Sigmoid colon (tissue), 7 donors: Measurements from ENCODE around the gene KIF26B. TPM values are rescaled to one million over a fixed set of nuclear protein-coding genes. Genes with fewer than 3 reads are reported as not detected.

ENCODE experiments used
- DNase-seq: peaks from one replicate; pipeline ENCODE4 v3.0.0-alpha.2; 2019
- H3K27ac ChIP-seq, 4 donors: fragments of 200-600 bp; sonication (generic); one replicate each; pipeline ENCODE4 v1.5.1; 2016 to 2019; ENCODE audit warnings: mild to moderate bottlenecking in 1 of 4
- H3K27me3 ChIP-seq, 3 donors: fragments of 200-600 bp; sonication (generic); one replicate each; pipeline ENCODE4 v1.5.1; 2019; ENCODE audit warnings: mild to moderate bottlenecking in 1 of 3
- H3K36me3 ChIP-seq, 4 donors: fragments of 200-600 bp; sonication (generic); one replicate each; pipeline ENCODE4 v1.5.1; 2016 to 2019
- H3K4me1 ChIP-seq, 4 donors: fragments of 200-600 bp; sonication (generic); one replicate each; pipeline ENCODE4 v1.5.1; 2017 to 2019
- H3K4me3 ChIP-seq, 4 donors: fragments of 200-600 bp; sonication (generic); one replicate each; pipeline ENCODE4 v1.5.1; 2017 to 2019; ENCODE audit warnings: mild to moderate bottlenecking in 2 of 4, moderate library complexity in 1 of 4
- H3K9me3 ChIP-seq, 4 donors: fragments of 200-600 bp in 3 of 4; sonication (generic) in 3 of 4; one replicate each; pipeline versions ENCODE4 v1.5.1 to v1.6.1; 2013 to 2019
- CTCF ChIP-seq, 4 experiments: fragments of 450-650 bp in 3 of 4; fragments of 200-600 bp in 1 of 4; IDR thresholded peaks; one replicate each; pipeline ENCODE4 v1.5.1; 2016 to 2019; ENCODE audit warnings: antibody characterized with exemption in 4 of 4, mild to moderate bottlenecking in 3 of 4, moderate library complexity in 2 of 4
- EP300 ChIP-seq, 4 donors: sonication (generic); formaldehyde crosslinking; IDR thresholded peaks; one replicate each; pipeline ENCODE4 v1.6.1; 2017; ENCODE audit warnings: antibody characterized with exemption in 4 of 4
- POLR2A ChIP-seq, 2 donors: fragments of 450-650 bp; IDR thresholded peaks; one replicate each; pipeline ENCODE4 v1.6.1; 2016; ENCODE audit warnings: antibody characterized with exemption in 2 of 2, mild to moderate bottlenecking in 2 of 2, moderate library complexity in 2 of 2
- POLR2AphosphoS5 ChIP-seq, 4 donors: sonication (generic); formaldehyde crosslinking; IDR thresholded peaks; one replicate each; pipeline ENCODE4 v1.6.1; 2017; ENCODE audit warnings: antibody characterized with exemption in 4 of 4
- WGBS, 2 donors: extraction: QIAGEN DNeasy Blood & Tissue Kit; methylation state at CpG; one replicate each; pipeline ENCODE4 v1.1.7; 2013; 5-methylcytosine and 5-hydroxymethylcytosine counted together
- intact Hi-C: fragments of 100-400 bp; cut with DNase I; formaldehyde crosslinking; loops from one replicate; pipeline ENCODE4 v1.15.1; 2023
- polyA plus RNA-seq, 3 donors: library from polyadenylated mRNA; stranded (reverse); fragments of 200-250 nt; gene quantifications; one replicate each; pipeline ENCODE4 v1.2.3, GENCODE V29; 2013
- total RNA-seq, 4 donors: library from RNA; depleted of rRNA; stranded (reverse); fragments of >200 nt; gene quantifications; one replicate each; pipeline ENCODE4 v1.1.0, GENCODE V29; 2016
- donor health status: healthy with polysubstance abuse.
- donor health status: Bipolar disorder and iron deficiency.
- donor health status: healthy.

KIF26B gene
- total and polyA plus RNA-seq, 7 donors, result under 0.01 to 5.5 (median 1.4) TPM; not detected in 1

DNA sequence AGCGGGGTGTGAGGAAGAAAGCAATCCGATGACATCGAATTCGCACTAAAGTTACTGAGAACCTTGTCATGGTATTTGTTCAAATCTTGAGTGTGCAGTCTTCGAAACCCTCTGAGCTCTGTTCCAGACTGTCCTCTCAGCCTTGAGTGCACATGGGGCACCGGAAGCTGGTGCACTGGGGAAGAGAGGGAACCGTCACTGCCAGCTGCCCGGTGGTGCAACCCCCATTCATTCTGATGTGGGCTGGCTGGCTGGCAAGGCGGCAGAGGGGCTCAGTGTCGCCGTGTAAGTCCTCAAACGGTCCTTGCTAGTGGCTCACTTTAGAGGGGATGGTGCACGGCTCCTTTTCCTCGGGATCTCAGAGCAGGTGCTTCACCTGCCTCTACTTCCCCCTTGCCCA is 137.4 kb downstream of the KIF26B start:
- no peak for TF ChIP-seq POLR2A (IDR thresholded peaks at IDR 0.05)
- no peak for TF ChIP-seq POLR2AphosphoS5 (IDR thresholded peaks at IDR 0.05)
- no peak for TF ChIP-seq EP300 (IDR thresholded peaks at IDR 0.05)
- TF ChIP-seq CTCF (IDR thresholded peaks at IDR 0.05), result no peak

GRCh38 chr1:245292553-245292952 is 137.8 kb downstream of the KIF26B start:
- no peaks in the 10 kb centered on the region for H3K27me3 ChIP-seq
- intact Hi-C loops, result no loop called here
- no peaks in the 10 kb centered on the region for H3K9me3 ChIP-seq
- H3K4me1 ChIP-seq, result peaks cover 0 to 10% (median 7%) of the 10 kb centered on the region in 4 donors
- no peak for TF ChIP-seq CTCF (IDR thresholded peaks at IDR 0.05)
- no peak for TF ChIP-seq POLR2AphosphoS5 (IDR thresholded peaks at IDR 0.05)
- no peak for TF ChIP-seq EP300 (IDR thresholded peaks at IDR 0.05)
- H3K36me3 ChIP-seq, result no peaks in the 10 kb centered on the region
- WGBS, 2 donors, result 58 to 85% methylated on average over 6 of the region's 6 CpGs
- no peak overlapping the region for H3K27ac ChIP-seq
- no peak overlapping the region for H3K4me3 ChIP-seq
- no peak for DNase-seq

More for the DNA sequence above, 137.4 kb downstream of the KIF26B start:
- Histone ChIP-seq H3K27me3 (no peaks in the 10 kb centered on the region), H3K9me3 (no peaks in the 10 kb centered on the region), H3K27ac (no peak overlapping the region), H3K4me3 (no peak overlapping the region), H3K4me1 (peaks cover 0 to 10% (median 7%) of the 10 kb centered on the region in 4 donors), H3K36me3 (no peaks in the 10 kb centered on the region)
- intact Hi-C loops, result no loop called here
- WGBS, 2 donors, result 88 to 91% methylated on average over 14 of the region's 14 CpGs
- DNase-seq, result no peak

DNA sequence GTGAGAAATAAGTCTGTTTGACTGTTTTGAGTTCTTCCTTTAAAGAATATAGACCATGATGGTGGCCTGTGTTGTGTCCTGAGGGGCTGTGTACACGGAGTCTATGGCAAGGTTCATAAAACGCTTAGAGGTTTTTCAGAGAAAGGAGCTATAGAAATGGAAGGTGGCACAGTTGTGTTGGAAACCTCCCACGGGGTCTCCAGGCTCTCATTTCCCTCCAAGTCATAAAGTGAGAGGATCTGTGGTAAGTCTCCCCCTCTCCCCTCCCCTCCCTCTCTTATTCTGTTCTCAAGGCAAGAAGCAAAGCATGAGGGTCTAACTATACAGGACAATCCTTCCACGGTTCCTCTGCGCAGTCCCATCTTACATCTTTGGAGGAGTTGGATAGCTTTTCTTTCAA is 139.2 kb downstream of the KIF26B start:
- intact Hi-C loops, result no loop called here
- Histone ChIP-seq H3K27me3 (no peaks in the 10 kb centered on the region), H3K4me1 (peaks cover 0 to 10% (median 7%) of the 10 kb centered on the region in 4 donors), H3K27ac (no peak overlapping the region), H3K36me3 (no peaks in the 10 kb centered on the region), H3K4me3 (no peak overlapping the region), H3K9me3 (no peaks in the 10 kb centered on the region)
- 75 to 79% methylated on average over 5 of the region's 5 CpGs for WGBS, 2 donors
- no peak for TF ChIP-seq EP300 (IDR thresholded peaks at IDR 0.05)
- TF ChIP-seq POLR2A (IDR thresholded peaks at IDR 0.05), result no peak
- TF ChIP-seq CTCF (IDR thresholded peaks at IDR 0.05), result no peak
- no peak for TF ChIP-seq POLR2AphosphoS5 (IDR thresholded peaks at IDR 0.05)
- DNase-seq, result no peak

DNA sequence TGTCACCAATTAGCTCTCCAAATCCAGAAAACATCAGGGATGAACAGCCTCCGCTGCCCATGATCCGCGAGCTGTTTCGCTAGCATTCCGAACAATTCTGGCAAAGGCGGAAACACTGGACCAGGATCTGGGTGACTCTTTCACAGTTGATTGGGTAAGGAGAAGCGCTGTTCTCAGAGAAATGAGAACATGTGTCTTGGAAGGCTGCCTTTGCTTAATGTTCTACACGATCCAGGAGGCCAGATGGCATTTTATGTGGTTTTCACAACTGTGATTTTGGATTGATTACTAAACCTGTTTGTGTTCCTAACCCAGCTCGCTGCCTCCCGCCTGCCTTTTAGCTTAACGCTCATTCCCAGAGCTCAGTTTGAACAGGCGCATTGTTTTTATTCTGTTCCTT is 144.0 kb downstream of the KIF26B start:
- Histone ChIP-seq H3K9me3 (no peaks in the 10 kb centered on the region), H3K36me3 (no peaks in the 10 kb centered on the region), H3K27me3 (no peaks in the 10 kb centered on the region), H3K4me3 (no peak overlapping the region), H3K4me1 (peaks cover 0 to 15% (median 8%) of the 10 kb centered on the region in 4 donors), H3K27ac (no peak overlapping the region)
- WGBS, 2 donors, result 54 to 79% methylated on average over 12 of the region's 12 CpGs
- TF ChIP-seq CTCF (IDR thresholded peaks at IDR 0.05) (no peak), POLR2A (IDR thresholded peaks at IDR 0.05) (no peak), POLR2AphosphoS5 (IDR thresholded peaks at IDR 0.05) (no peak), EP300 (IDR thresholded peaks at IDR 0.05) (no peak)
- no peak for DNase-seq
- intact Hi-C loops, result no loop called here

DNA sequence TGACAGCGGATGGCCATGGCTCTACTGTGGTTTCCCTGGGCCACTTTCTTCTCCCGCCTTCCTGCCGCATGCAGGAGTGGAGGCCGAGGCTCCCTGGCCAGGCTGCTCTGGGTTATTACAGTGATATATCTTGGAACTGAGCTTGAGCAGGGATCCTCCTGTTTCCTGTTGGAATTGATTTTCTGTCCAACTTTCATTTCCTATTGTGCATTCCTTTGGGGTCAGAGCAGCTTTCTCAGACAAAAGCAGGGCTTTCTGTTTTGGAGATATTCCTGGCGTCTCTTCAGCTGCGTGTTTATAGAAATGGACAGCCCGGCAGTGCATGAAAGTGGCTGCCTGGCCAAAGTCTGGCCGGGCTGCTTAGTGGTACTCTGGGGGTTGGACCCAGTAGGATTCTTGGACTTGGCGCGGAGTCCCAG is 146.4 kb downstream of the KIF26B start:
- WGBS, 2 donors, result 67 to 82% methylated on average over 10 of the region's 10 CpGs
- no peaks in the 10 kb centered on the region for H3K36me3 ChIP-seq
- DNase-seq, result no peak
- H3K27me3 ChIP-seq, result no peaks in the 10 kb centered on the region
- no peaks in the 10 kb centered on the region for H3K9me3 ChIP-seq
- TF ChIP-seq POLR2AphosphoS5 (IDR thresholded peaks at IDR 0.05) (peak in 1 of 4 donors; percentile 18), EP300 (IDR thresholded peaks at IDR 0.05) (no peak), CTCF (IDR thresholded peaks at IDR 0.05) (no peak), POLR2A (IDR thresholded peaks at IDR 0.05) (no peak)
- intact Hi-C loops, result no loop called here
- peak overlapping the region in 1 of 4 donors; percentile 18 for H3K4me3 ChIP-seq
- H3K27ac ChIP-seq, result peak overlapping the region in 2 of 4 donors; percentile 21 to 55
- H3K4me1 ChIP-seq, result peaks cover 0 to 15% (median 8%) of the 10 kb centered on the region in 4 donors
